Measurements from ENCODE around the gene CHMP1A. TPM values are rescaled to one million over a fixed set of nuclear protein-coding genes. Genes with fewer than 3 reads are reported as not detected.
"Not testable (repeated sequence)": the region's sequence is repeated elsewhere in the genome, so short reads cannot be mapped to it uniquely, and the experiment has no call there.

CHMP1A gene
- total RNA-seq, 1 donor = 114 TPM

DNA sequence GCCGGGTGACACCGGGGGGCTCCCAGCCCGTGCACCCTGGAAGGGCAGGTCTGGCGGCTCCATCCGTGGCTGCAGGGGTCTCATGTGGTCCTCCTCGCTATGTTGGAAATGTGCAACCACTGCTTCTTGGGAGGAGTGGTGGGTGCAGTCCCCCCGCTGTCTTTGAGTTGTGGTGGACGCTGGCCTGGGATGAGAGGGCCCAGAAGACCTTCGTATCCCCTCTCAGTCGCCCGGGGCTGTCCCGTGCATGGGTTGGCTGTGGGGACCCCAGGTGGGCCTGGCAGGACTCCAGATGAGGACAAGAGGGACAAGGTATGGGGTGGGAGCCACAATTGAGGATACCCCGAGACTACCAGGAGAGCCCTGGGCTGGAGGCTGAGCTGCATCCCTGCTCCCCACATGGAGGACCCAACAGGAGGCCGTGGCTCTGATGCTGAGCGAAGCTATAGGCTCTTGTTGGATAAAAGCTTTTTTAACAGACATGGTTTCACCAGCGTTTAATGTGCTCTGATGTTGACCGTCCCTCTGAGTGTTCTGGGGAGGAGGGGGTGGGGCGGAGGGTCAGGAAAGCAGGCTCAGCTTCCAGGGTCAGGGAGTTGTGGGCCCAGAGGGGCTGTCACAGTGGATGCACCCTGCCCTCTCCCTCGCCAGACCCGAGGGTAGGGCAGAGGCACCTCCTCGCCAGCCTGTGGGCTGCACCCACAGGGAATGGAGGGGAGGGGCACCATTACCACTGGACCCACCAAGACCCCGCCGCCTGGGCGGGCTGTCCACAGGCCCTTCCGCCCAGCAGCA lies 38.6 kb upstream of the CHMP1A start:
- TF ChIP-seq, protein P1, sequence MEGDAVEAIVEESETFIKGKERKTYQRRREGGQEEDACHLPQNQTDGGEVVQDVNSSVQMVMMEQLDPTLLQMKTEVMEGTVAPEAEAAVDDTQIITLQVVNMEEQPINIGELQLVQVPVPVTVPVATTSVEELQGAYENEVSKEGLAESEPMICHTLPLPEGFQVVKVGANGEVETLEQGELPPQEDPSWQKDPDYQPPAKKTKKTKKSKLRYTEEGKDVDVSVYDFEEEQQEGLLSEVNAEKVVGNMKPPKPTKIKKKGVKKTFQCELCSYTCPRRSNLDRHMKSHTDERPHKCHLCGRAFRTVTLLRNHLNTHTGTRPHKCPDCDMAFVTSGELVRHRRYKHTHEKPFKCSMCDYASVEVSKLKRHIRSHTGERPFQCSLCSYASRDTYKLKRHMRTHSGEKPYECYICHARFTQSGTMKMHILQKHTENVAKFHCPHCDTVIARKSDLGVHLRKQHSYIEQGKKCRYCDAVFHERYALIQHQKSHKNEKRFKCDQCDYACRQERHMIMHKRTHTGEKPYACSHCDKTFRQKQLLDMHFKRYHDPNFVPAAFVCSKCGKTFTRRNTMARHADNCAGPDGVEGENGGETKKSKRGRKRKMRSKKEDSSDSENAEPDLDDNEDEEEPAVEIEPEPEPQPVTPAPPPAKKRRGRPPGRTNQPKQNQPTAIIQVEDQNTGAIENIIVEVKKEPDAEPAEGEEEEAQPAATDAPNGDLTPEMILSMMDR (IDR thresholded peaks at IDR 0.05; ENCODE audit: insufficient read depth, low read depth, low read length) = no peak
- DNase-seq (ENCODE audit: low read depth) = no peak
- H3K4me3 ChIP-seq (ENCODE audit: low read depth, low read length) = no peak overlapping the region

DNA sequence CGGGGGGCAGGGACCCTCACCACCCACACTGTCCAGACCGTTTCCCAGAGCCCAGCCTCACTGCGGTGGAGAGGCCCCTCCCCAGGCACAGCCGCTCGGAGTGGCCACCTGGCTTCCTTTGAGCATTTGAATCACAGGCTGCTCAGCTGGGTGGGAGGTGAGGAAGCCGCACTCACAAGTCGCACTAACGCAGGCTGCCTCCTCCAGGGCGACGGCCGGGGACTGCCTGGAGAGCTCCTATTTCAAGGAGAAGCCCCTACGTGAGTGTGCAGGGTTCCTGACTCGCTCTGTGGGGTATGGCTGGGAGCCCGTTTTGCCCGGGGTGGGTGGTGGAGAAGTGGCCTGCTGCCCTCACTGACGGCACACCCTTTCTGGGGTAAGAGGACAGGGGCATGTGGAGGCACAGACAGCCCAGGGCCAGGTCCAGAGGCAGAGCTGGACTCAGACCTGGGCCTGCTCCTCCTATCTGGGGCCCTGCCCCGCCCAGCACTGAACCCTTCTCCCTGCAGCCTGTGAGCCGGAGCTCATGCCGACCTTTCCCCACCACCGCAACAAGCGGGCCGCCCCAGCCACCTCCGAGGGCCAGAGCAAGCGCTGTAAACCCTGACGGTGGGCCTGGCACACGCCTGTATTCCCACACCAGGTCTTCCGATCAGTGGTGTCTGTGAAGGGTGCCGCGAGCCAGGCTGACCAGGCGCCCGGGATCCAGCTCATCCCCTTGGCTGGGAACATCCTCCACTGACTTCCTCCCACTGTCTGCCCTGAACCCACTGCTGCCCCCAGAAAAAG lies 37.8 kb upstream of the CHMP1A start:
- no peak for DNase-seq (ENCODE audit: low read depth)
- TF ChIP-seq, protein P1 (IDR thresholded peaks at IDR 0.05; ENCODE audit: insufficient read depth, low read depth, low read length) = no peak
- H3K4me3 ChIP-seq (ENCODE audit: low read depth, low read length) = no peak overlapping the region

DNA sequence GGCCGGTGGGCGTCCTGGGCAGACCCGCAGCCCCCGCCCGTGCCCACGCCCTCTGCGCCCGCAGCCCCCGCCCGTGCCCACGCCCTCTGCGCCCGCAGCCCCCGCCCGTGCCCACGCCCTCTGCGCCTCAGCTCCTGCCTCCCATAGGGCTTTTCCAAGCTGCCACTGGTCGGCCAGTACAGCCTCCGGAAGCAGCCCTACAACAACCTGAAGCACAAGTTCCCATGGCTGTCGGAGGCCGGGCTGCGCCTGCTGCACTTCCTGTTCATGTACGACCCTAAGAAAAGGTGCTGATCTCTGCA lies 37.2 kb upstream of the CHMP1A start:
- not testable (repeated sequence) for H3K4me3 ChIP-seq (ENCODE audit: low read depth, low read length); DNase-seq (ENCODE audit: low read depth)

DNA sequence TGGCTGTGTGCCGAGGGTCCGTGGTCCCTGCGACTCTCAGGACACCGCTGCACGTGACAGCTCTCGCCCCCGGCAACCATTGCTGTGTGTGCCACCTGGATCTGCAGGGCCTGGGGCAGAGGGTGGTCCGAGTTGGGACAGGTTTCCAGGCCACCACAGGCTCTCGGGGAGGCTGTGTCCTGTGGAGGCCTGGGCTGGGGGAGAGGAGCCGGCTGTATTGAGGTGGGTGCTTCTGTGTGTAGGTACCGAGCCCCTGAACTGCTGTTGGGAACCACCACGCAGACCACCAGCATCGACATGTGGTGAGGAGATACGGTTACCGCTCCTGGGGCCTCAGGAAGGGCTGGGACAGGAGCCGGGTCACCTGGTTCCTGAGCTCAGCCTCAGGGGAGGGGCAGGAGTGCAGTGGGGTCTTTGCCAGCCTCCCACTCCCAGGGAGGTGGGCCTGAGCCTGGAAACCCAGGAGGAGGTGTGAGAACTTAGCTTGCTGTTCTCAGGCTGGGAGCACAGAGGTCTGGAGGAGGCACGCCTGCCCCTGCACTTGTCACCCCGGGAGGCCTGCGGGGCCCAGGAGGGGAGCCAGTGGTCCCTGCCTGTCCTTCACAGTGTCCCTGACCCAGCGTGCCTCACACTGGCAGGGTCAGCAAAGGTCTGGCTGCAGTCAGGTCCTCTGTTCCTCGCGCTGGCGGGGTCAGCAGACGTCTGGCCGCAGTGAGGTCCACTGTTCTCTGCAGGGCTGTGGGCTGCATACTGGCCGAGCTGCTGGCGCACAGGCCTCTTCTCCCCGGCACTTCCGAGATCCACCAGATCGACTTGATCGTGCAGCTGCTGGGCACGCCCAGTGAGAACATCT lies 36.6 kb upstream of the CHMP1A start:
- TF ChIP-seq, protein P1 (IDR thresholded peaks at IDR 0.05; ENCODE audit: insufficient read depth, low read depth, low read length) = no peak
- no peak for DNase-seq (ENCODE audit: low read depth)
- no peak overlapping the region for H3K4me3 ChIP-seq (ENCODE audit: low read depth, low read length)

DNA sequence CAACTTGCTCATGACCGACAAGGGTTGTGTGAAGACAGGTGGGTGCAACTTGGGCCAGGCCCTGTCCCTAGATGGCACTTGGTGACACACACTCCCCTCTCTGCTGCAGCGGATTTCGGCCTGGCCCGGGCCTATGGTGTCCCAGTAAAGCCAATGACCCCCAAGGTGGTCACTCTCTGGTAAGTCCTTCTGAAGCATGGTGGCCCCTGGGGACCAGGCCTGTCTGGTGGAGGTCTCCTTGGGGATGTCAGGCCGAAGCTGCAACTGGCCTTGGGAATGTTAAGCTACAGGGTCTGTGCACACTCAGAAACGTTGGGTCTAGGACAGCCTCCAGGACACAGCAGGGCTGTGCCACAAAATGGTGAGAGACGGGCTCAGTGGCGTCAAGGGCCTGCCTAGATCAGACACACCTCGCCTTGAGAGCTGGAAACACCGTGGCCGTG lies 35.8 kb upstream of the CHMP1A start:
- TF ChIP-seq, protein P1 (IDR thresholded peaks at IDR 0.05; ENCODE audit: insufficient read depth, low read depth, low read length) = no peak
- no peak for DNase-seq (ENCODE audit: low read depth)
- no peak overlapping the region for H3K4me3 ChIP-seq (ENCODE audit: low read depth, low read length)

DNA sequence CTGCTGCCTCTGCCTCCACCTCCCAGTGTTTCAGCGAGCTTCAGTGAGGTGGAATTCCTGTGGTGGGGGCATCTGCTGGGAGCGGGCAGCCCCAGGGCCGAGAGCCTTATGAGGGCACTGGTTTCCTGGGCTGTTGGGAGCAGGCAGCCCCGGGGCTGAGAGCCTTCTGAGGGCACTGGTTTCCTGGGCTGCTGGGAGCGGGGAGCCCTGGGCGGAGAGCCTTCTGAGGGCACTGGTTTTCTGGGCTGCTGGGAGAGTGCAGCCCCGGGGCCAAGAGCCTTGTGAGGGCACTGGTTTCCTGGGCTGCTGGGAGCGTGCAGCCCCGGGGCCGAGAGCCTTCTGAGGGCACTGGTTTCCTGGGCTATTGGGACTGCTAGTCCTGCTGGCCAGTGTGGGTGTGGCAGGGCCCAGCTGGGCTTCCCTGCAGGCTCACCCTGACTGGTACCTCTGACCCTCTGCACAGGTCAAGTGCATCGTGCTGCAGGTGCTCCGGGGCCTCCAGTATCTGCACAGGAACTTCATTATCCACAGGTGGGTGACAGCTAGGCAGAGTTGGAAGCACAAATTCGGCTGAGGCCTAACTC lies 34.6 kb upstream of the CHMP1A start:
- no peak overlapping the region for H3K4me3 ChIP-seq (ENCODE audit: low read depth, low read length)
- DNase-seq (ENCODE audit: low read depth) = no peak
- TF ChIP-seq, protein P1 (IDR thresholded peaks at IDR 0.05; ENCODE audit: insufficient read depth, low read depth, low read length) = no peak
